HCT116 (cell line): Measurements from ENCODE around the gene CR1L. TPM values are rescaled to one million over a fixed set of nuclear protein-coding genes. Genes with fewer than 3 reads are reported as not detected.

Source experiments
- ATAC-seq: fragments of 200-7000 bp; cut with Tn5 transposase; 2 replicates; pipeline ENCODE4 v1.9.1; 2020; ENCODE audit warnings: mild to moderate bottlenecking, moderate library complexity
- BruUV-seq: library from RNA; stranded (reverse); fragments of 400-500 nt; replicated peaks from 2 replicates; lab custom pipeline; 2021; lab: Mats Ljungman, UMichigan
- CTCF ChIA-PET: fragments of 300-600 bp; sonication (Branson Sonifier 250); formaldehyde crosslinking; loops from one replicate; lab custom pipeline; 2021; ENCODE audit warnings: antibody characterized with exemption; lab: Charles Lee
- POLR2A ChIA-PET: fragments of 300-600, 350-600 bp; sonication (Branson Sonifier 250); formaldehyde crosslinking; loops from one replicate; lab custom pipeline; 2021; ENCODE audit warnings: antibody characterized with exemption; lab: Charles Lee
- RAD21 ChIA-PET, 2 experiments: fragments of 300-600 bp; sonication (Branson Sonifier 250); formaldehyde crosslinking; loops; one replicate each; lab custom pipeline; 2023; ENCODE audit warnings: low total read pairs in 2 of 2; ENCODE audit not compliant: uncharacterized antibody in 2 of 2, unreplicated experiment in 2 of 2, low non-redundant PET in 1 of 2; lab: Charles Lee
- DNase-seq: peaks from one replicate; pipeline ENCODE4 v3.0.0-alpha.2; 2010; ENCODE audit warnings: low read depth, low spot score
- H2AFZ ChIP-seq: fragments of 200-600 bp; shearing (Covaris generic), sonication (generic); 2 replicates; pipeline ENCODE4 v1.6.1; 2017; ENCODE audit warnings: low read depth, mixed run types, mixed read lengths, antibody characterized with exemption, low read length; ENCODE audit not compliant: poor library complexity, severe bottlenecking
- H3K27ac ChIP-seq: 2 replicates; pipeline ENCODE4 v1.5.1; 2012; ENCODE audit warnings: low read depth, low read length
- H3K27me3 ChIP-seq: fragments of 200-600 bp; sonication (generic); 2 replicates; pipeline ENCODE4 v1.6.1; 2016; ENCODE audit warnings: mixed run types, low read length, mixed read lengths; ENCODE audit not compliant: insufficient read depth
- H3K36me3 ChIP-seq, 2 experiments: fragments of 200-500 bp in 1 of 2; fragments of 200-600 bp in 1 of 2; sonication (Bioruptor generic) in 1 of 2; sonication (generic) in 1 of 2; 2 replicates each; pipeline versions ENCODE4 v1.5.1 to v1.6.1; 2014 to 2016; ENCODE audit warnings: low read length in 2 of 2, inconsistent platforms in 1 of 2, mixed read lengths in 1 of 2, mixed run types in 1 of 2; ENCODE audit not compliant: insufficient read depth in 2 of 2, control insufficient read depth in 1 of 2
- H3K4me1 ChIP-seq, 2 experiments: fragments of 200-600 bp in 1 of 2; sonication (generic) in 1 of 2; 2 replicates each; pipeline versions ENCODE4 v1.5.1 to v1.6.1; 2012 to 2017; ENCODE audit warnings: low read length in 2 of 2, inconsistent platforms in 1 of 2, mild to moderate bottlenecking in 1 of 2, mixed read lengths in 1 of 2, mixed run types in 1 of 2, moderate library complexity in 1 of 2; ENCODE audit not compliant: insufficient read depth in 2 of 2, control insufficient read depth in 1 of 2
- H3K4me2 ChIP-seq: fragments of 200-600 bp; sonication (generic); 2 replicates; pipeline ENCODE4 v1.6.1; 2017; ENCODE audit warnings: mixed run types, low read length, mixed read lengths
- H3K4me3 ChIP-seq, 2 experiments: fragments of 200-600 bp in 1 of 2; sonication (generic) in 1 of 2; replicated peaks in 1 of 2; 2 replicates each; pipeline ENCODE4 v1.5.1; 2011 to 2016; ENCODE audit warnings: low read length in 2 of 2, control low read depth in 1 of 2, low read depth in 1 of 2, mild to moderate bottlenecking in 1 of 2, mixed read lengths in 1 of 2, mixed run types in 1 of 2
- H3K79me2 ChIP-seq: fragments of 200-600 bp; sonication (generic); 2 replicates; pipeline ENCODE4 v1.6.1; 2017; ENCODE audit warnings: mild to moderate bottlenecking, mixed run types, low read length, moderate library complexity, mixed read lengths; ENCODE audit not compliant: insufficient read depth
- H3K9ac ChIP-seq: fragments of 200-600 bp; sonication (generic); 2 replicates; pipeline ENCODE4 v1.6.1; 2016; ENCODE audit warnings: low read length, mixed read lengths
- H3K9me2 ChIP-seq: fragments of 200-600 bp; sonication (generic), shearing (Covaris generic); 2 replicates; pipeline ENCODE4 v1.6.1; 2017; ENCODE audit warnings: mixed run types, mild to moderate bottlenecking, moderate library complexity; ENCODE audit not compliant: insufficient read depth
- H3K9me3 ChIP-seq, 2 experiments: fragments of 200-500 bp in 1 of 2; fragments of 200-600 bp in 1 of 2; sonication (Bioruptor generic) in 1 of 2; sonication (generic) in 1 of 2; 2 replicates each; pipeline ENCODE4 v1.6.1; 2014 to 2017; ENCODE audit warnings: low read length in 2 of 2, mixed read lengths in 2 of 2, inconsistent platforms in 1 of 2, low read depth in 1 of 2, mild to moderate bottlenecking in 1 of 2, mixed run types in 1 of 2, moderate library complexity in 1 of 2; ENCODE audit not compliant: control insufficient read depth in 1 of 2, insufficient read depth in 1 of 2
- H4K20me1 ChIP-seq: fragments of 200-600 bp; sonication (generic), shearing (Covaris generic); 2 replicates; pipeline ENCODE4 v1.6.1; 2017; ENCODE audit warnings: mixed run types, mild to moderate bottlenecking, moderate library complexity; ENCODE audit not compliant: insufficient read depth
- CBX3 ChIP-seq: IDR thresholded peaks from 2 replicates; pipeline ENCODE4 v1.6.1; 2012; ENCODE audit warnings: low read depth
- CEBPB ChIP-seq: IDR thresholded peaks from 2 replicates; pipeline ENCODE4 v1.6.1; 2012; ENCODE audit warnings: low read depth
- EGR1 ChIP-seq: IDR thresholded peaks from 2 replicates; pipeline ENCODE4 v1.6.1; 2012; ENCODE audit warnings: low read depth
- EZH2 ChIP-seq: fragments of 200-600 bp; sonication (generic); IDR thresholded peaks from 2 replicates; pipeline ENCODE4 v1.6.1; 2017; ENCODE audit warnings: antibody characterized with exemption, mixed run types
- EZH2phosphoT487 ChIP-seq: fragments of 200-600 bp; IDR thresholded peaks from 2 replicates; pipeline ENCODE4 v1.6.1; 2018; ENCODE audit warnings: antibody characterized with exemption, borderline replicate concordance
- FOSL1 ChIP-seq: IDR thresholded peaks from 2 replicates; pipeline ENCODE4 v1.6.1; 2012; ENCODE audit warnings: low read depth
- JUND ChIP-seq: IDR thresholded peaks from 2 replicates; pipeline ENCODE4 v1.6.1; 2012
- POLR2A ChIP-seq: IDR thresholded peaks from 2 replicates; pipeline ENCODE4 v1.7.0; 2011; ENCODE audit warnings: borderline replicate concordance; ENCODE audit not compliant: insufficient read depth, insufficient read length; ENCODE audit errors: extremely low read depth
- RAD21 ChIP-seq: IDR thresholded peaks from 2 replicates; pipeline ENCODE4 v1.6.1; 2012; ENCODE audit warnings: low read depth, mild to moderate bottlenecking
- SIN3A ChIP-seq: IDR thresholded peaks from 2 replicates; pipeline ENCODE4 v1.6.1; 2012; ENCODE audit warnings: low read depth
- SP1 ChIP-seq: IDR thresholded peaks from 2 replicates; pipeline ENCODE4 v1.6.1; 2012; ENCODE audit warnings: low read depth
- SRF ChIP-seq: IDR thresholded peaks from 2 replicates; pipeline ENCODE4 v1.6.1; 2012; ENCODE audit warnings: low read depth
- TCF7L2 ChIP-seq: IDR thresholded peaks from 2 replicates; pipeline ENCODE4 v1.7.0; 2011; ENCODE audit warnings: borderline replicate concordance, inconsistent platforms; ENCODE audit not compliant: insufficient read depth, insufficient read length; ENCODE audit errors: extremely low read depth
- YY1 ChIP-seq: IDR thresholded peaks from 2 replicates; pipeline ENCODE4 v1.6.1; 2011; ENCODE audit warnings: low read length, low read depth, moderate library complexity, mild to moderate bottlenecking; ENCODE audit not compliant: insufficient replicate concordance; ENCODE audit errors: extremely low read depth
- ZBTB33 ChIP-seq: IDR thresholded peaks from 2 replicates; pipeline ENCODE4 v1.6.1; 2011; ENCODE audit warnings: mild to moderate bottlenecking, low read length, moderate library complexity; ENCODE audit not compliant: insufficient replicate concordance; ENCODE audit errors: extremely low read depth
- ZFX ChIP-seq: fragments of 450-650 bp; IDR thresholded peaks from 2 replicates; pipeline ENCODE4 v1.6.1; 2017
- ZNF274 ChIP-seq: fragments of 200-500 bp; sonication (Bioruptor generic); IDR thresholded peaks from 2 replicates; pipeline ENCODE4 v1.6.1; 2014; ENCODE audit warnings: mild to moderate bottlenecking, low read depth, low read length, inconsistent platforms
- intact Hi-C: fragments of 100-400 bp; cut with micrococcal nuclease; formaldehyde crosslinking; loops from 2 replicates; pipeline ENCODE4 v1.10.0; 2022
- total RNA-seq: library from RNA; stranded (reverse); gene quantifications from one replicate; pipeline ENCODE4 v1.2.1, GENCODE V29; 2021; ENCODE audit not compliant: unreplicated experiment
- TF ChIP-seq, protein P1 (sequence below), 3 experiments: fragments of 200-600 bp in 1 of 3; sonication (generic) in 1 of 3; IDR thresholded peaks in 2 of 3; conservative IDR thresholded peaks in 1 of 3; 2 replicates each; pipeline ENCODE4 v1.5.1; 2012 to 2017; ENCODE audit warnings: low read depth in 2 of 3, low read length in 2 of 3, antibody characterized with exemption in 1 of 3, borderline replicate concordance in 1 of 3, control low read depth in 1 of 3, mild to moderate bottlenecking in 1 of 3, mixed read lengths in 1 of 3, mixed run types in 1 of 3, moderate library complexity in 1 of 3; ENCODE audit not compliant: insufficient read depth in 1 of 3
- TF ChIP-seq, protein P2 (sequence below): IDR thresholded peaks from 2 replicates; pipeline ENCODE4 v1.6.1; 2012

The CR1L gene
- total RNA-seq, 1 experiment from 2014 or later = 0.15 TPM

GRCh38 chr1:207651583-207651982 is 6.7 kb downstream of the CR1L start:
- Histone ChIP-seq H3K27ac (no peak overlapping the region), H3K4me3 (no peak overlapping the region), H3K9me3 (no peaks in the 10 kb centered on the region), H3K79me2 (no peaks in the 10 kb centered on the region), H3K9ac (no peak overlapping the region), H3K27me3 (no peaks in the 10 kb centered on the region), H3K4me2 (no peak overlapping the region), H4K20me1 (no peaks in the 10 kb centered on the region), H3K36me3 (no peaks in the 10 kb centered on the region), H3K4me1 (no peaks in the 10 kb centered on the region), H2AFZ (no peak overlapping the region), H3K9me2 (no peaks in the 10 kb centered on the region)
- no peak for DNase-seq
- ChIA-PET RAD21 (no interaction called here), CTCF (no interaction called here), POLR2A (no interaction called here)
- TF ChIP-seq ZBTB33 (no peak), YY1 (no peak), FOSL1 (no peak), RAD21 (no peak), EZH2 (no peak), SIN3A (no peak), SRF (no peak), EZH2phosphoT487 (no peak), ZNF274 (no peak), CEBPB (no peak), EGR1 (no peak), TCF7L2 (no peak), ZFX (no peak), JUND (no peak), POLR2A (no peak), CBX3 (no peak), SP1 (no peak)
- TF ChIP-seq, protein P1, sequence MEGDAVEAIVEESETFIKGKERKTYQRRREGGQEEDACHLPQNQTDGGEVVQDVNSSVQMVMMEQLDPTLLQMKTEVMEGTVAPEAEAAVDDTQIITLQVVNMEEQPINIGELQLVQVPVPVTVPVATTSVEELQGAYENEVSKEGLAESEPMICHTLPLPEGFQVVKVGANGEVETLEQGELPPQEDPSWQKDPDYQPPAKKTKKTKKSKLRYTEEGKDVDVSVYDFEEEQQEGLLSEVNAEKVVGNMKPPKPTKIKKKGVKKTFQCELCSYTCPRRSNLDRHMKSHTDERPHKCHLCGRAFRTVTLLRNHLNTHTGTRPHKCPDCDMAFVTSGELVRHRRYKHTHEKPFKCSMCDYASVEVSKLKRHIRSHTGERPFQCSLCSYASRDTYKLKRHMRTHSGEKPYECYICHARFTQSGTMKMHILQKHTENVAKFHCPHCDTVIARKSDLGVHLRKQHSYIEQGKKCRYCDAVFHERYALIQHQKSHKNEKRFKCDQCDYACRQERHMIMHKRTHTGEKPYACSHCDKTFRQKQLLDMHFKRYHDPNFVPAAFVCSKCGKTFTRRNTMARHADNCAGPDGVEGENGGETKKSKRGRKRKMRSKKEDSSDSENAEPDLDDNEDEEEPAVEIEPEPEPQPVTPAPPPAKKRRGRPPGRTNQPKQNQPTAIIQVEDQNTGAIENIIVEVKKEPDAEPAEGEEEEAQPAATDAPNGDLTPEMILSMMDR (IDR thresholded peaks at IDR 0.05 in 2 of 3, conservative IDR thresholded peaks at IDR 0.05 in 1 of 3; ENCODE audit: borderline replicate concordance in 1 of 3, insufficient read depth in 1 of 3, low read depth in 2 of 3, low read length in 2 of 3) = no peak
- TF ChIP-seq, protein P2, sequence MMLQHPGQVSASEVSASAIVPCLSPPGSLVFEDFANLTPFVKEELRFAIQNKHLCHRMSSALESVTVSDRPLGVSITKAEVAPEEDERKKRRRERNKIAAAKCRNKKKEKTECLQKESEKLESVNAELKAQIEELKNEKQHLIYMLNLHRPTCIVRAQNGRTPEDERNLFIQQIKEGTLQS = no peak
- no TSS peak for BruUV-seq
- intact Hi-C loops = no loop called here
- ATAC-seq = no peak
